ENCODE data around the gene SLC4A1AP.

The SLC4A1AP gene

DNA sequence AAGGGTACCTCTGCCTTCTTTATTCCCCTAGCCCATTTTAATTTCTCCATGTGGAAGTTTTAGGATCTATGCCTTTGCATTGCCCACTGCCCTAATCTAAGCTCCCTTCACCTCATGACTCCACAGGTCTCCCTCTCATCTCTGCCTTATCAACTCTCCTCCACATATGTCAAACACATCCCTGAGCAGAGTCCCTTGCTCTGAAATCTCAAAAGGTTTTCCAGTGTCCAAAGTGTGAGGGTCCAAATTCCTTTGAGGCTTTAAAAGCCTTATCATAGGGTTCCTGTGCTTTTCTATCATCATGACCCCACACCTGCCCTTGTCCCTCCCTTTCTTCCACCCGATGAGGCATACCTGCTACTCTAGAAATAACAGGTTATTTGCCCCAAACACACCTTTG lies 38.6 kb downstream of the SLC4A1AP start:
- DNase-seq (ENCODE audit: low read depth, low spot score), result no peak

- DNase-seq (ENCODE audit: low read depth, low spot score), result no peak
Measured at GRCh38 chr2:27703638-27704341, 40.1 kb downstream of the SLC4A1AP start.

DNA sequence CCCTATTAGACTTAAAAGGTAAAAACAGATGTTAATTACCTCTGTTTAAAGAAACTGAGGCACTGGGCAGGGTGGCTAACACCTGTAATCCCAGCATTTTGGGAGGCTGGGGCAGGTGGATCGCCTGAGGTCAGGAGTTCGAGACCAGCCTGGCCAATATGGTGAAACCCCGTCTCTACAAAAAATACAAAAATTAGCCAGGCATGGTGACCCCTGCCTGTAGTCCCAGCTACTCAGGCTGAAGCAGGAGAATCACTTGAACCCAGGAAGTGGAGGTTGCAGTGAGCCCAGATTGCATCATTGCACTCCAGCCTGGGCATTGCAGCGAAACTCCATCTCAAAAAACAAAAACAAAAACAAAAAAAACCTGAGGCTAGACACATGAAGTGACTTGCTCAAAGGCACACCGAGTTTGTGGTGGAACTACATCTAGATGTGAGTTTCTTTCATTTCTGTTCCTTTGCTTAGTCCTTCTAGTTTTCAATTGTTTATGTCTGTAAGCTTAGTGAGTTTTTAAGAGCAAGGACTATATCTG lies 40.7 kb downstream of the SLC4A1AP start:
- DNase-seq (ENCODE audit: low read depth, low spot score), result no peak

- no peak for DNase-seq (ENCODE audit: low read depth, low spot score)
Measured at GRCh38 chr2:27705851-27706622, 42.3 kb downstream of the SLC4A1AP start.

GRCh38 chr2:27707462-27708256 lies 44.0 kb downstream of the SLC4A1AP start:
- no peak for DNase-seq (ENCODE audit: low read depth, low spot score)

DNA sequence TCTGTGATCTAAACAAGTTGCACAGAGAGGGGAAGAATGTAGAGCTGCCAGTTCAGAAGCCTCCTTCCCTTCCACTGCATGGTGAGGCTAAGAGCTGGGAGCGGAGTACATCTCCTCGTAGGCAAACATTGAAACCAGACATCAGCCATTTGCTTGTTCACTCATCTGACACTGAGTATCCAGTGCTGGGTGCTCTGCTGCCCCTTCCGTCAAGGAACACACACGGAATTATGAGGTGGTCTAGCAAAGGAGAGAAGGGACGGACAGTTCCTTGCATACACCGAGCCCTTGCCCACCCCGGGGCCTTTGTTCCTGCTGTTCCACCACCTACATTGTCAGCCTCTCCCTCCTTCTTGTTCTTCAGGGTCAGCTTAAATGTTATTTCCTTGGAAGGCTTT lies 44.6 kb downstream of the SLC4A1AP start:
- no peak for DNase-seq (ENCODE audit: low read depth, low spot score)

GRCh38 chr2:27708666-27709065 lies 45.0 kb downstream of the SLC4A1AP start:
- DNase-seq (ENCODE audit: low read depth, low spot score), result no peak

DNA sequence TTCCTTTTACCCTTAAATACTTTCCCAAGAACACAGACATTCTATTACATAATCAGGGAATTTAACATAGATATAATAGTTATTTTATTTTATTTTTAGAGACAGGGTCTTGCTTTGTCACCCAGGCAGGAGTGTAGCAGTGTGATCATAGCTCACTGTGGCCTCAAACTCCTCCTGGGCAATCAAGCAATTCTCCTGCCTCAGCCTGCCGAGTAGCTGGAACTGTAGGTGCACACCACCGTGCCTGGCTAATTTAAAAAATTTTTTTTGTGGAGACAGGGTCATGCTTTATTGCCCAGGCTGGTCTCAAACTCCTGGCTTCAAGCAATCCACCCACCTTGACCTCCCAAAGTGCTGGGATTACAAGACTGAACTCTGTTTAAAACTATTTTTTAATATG lies 45.6 kb downstream of the SLC4A1AP start:
- DNase-seq (ENCODE audit: low read depth, low spot score), result no peak

DNA sequence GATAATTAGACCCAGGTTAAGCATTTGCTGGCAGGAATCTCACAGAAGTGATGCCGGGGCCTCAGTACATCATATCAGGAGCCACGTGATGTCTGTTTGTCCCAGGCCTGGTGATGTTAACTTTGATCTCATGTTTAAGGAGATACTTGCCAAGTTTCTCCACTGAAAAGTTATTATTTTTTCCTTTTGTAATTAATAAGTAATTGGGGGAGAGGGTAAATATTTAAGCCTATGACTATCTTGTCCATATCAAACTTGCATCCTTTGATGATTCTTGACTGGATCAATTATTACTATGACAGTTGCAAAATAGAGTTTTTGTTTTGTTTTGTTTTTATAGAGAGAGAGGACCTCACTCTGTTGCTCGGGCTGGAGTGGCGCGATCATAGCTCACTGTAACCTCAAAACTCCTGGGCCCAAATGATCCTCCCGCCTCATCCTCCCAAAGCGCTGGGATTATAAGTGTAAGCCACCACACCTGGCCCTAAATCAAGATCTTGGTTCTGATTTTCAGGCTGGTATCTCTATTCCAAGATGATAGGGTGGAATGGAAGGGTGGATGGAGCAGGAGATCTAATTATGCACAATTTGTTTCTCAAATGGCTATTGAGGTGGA lies 46.4 kb downstream of the SLC4A1AP start:
- DNase-seq (ENCODE audit: low read depth, low spot score), result no peak

DNA sequence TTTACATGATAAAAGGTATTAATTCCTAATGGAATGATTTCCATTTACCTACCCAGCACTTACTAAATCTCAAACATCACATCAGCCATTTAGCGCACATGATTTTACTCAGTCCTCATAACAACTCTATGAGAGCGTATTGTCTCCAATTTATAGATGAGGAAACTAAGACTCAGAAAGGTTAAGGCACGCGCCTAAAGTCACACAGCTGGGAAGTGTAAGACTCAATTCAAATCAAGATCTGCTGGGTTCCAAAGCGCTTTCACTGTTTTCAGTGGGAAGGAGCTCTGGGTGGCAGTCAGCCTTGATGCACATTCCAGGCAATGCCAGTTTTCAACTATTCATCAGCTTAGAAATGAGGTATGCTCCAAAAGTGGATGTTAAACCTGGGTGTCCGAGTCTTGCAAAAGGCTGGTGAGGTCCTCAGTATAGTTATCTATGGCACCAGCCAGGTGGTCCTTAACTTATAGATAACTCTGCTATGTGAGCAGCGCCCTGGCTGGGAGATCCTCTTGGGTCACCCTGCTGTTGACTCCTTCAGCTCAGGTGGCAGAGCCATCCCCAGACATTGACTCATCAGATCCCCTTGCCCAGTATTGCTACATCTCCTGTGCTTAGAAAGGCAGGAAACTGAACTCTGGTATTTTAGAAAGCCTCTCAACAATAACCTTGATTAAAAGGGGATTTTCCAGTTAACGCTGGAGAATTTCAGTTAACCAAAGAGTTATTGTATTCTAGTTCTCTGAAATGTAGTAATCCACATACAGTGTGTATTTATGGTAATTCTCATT lies 47.1 kb downstream of the SLC4A1AP start:
- DNase-seq (ENCODE audit: low read depth, low spot score), result no peak

DNA sequence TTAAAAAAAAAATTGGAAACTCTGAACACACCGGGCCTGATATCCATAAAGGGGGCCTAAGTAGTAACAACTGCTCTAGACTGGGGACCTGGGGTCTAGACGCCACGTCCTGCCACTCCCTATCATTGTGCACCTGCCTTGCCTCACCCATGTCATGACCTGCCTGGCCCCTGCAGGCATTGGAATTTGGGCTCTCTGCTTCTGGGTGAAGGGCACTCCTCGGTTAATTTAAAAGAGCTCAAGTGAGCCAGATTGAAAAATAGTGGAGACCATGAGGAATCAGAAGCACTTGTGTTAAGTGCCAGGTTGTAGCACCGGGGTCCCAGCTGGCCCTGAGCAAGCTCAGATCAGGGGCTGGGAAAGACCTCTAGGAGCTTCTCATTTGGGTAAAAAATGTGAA lies 48.1 kb downstream of the SLC4A1AP start:
- DNase-seq (ENCODE audit: low read depth, low spot score), result no peak

GRCh38 chr2:27712522-27712921 lies 48.8 kb downstream of the SLC4A1AP start:
- no peak for DNase-seq (ENCODE audit: low read depth, low spot score)

- DNase-seq (ENCODE audit: low read depth, low spot score), result no peak
Measured at GRCh38 chr2:27713201-27713600, 49.5 kb downstream of the SLC4A1AP start.

- DNase-seq (ENCODE audit: low read depth, low spot score), result no peak
Measured at GRCh38 chr2:27714053-27714452, 50.4 kb downstream of the SLC4A1AP start.

DNA sequence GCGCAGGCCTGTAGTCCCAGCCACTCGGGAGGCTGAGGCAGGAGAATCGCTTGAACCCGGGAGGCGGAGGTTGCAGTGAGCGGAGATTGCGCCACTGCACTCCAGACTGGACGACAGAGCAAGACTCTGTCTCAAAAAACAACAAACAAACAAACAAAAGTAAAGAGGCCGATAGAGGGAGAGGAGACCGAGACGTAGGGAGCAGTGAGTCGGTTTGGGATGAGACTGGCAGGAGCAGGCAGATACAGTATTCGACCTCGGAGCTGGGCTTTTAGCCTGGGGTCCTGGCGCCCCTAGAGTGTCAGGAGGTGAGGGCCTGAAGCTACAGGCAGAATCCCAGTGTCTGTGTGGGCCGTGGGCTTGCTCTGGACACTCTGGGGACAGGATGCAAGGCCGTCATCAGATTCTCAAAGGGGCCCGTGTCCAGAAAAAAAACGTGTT lies 51.2 kb downstream of the SLC4A1AP start:
- no peak for DNase-seq (ENCODE audit: low read depth, low spot score)

DNA sequence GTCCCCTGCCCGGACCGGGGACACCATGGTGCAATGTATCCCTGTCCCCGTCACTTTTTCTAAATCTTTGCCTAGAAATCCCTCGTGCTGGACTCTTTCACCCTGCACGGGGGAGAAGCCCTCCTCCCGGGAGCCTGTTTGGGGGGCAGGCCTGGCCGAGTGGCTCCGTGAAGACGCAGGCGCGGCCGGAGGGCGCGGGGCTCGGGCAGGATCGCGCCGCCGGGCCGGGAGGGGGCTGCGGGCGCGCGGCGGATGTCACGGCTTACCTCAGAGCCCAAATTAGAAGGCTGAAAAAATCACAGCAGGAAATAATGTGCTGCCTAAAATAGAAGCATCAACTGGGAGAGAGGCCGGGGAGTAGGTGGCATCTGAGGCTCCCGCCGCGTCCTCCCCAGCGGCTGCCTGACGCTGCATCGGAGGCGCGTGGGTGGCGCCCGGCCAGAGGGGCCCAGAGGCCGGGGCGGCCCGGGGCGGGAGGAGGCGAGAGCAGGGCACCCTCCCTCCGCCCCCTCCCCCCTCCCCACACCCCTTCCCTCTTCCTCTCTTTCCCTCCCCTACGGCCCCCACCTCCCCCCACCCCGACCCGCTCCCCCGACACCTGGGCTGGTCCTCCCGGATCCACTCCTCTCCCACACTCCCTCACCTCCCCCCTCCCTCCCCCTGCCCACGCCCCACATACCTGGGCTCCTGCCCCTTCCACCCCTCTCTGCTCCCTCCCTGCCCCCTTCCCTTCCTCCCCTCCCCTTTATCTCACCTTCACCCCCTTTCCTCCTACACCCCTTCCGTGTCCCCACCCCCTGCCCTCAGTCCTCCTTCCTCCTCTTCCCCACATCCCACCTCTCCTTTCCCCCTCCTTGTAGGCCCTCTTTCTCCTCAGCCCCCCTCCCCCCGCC lies 51.9 kb downstream of the SLC4A1AP start:
- no peak for DNase-seq (ENCODE audit: low read depth, low spot score)

- DNase-seq (ENCODE audit: low read depth, low spot score), result no peak
Measured at GRCh38 chr2:27716301-27717069, 52.8 kb downstream of the SLC4A1AP start.

GRCh38 chr2:27717070-27717795 lies 53.5 kb downstream of the SLC4A1AP start:
- DNase-seq (ENCODE audit: low read depth, low spot score), result no peak

All from iPS DF 19.7 (cell line).